ENCODE measurements around the gene PHEX. TPM values are rescaled to one million over a fixed set of nuclear protein-coding genes. Genes with fewer than 3 reads are reported as not detected.

PHEX gene
- total RNA-seq, 1 donor from 2014 or later: 0.93 TPM

GRCh38 chrX:22118161-22118830 is 86.2 kb downstream of the PHEX start:
- H3K4me1 ChIP-seq: no peaks in the 10 kb centered on the region
- no peak for ATAC-seq
- no peaks in the 10 kb centered on the region for H3K36me3 ChIP-seq
- H3K27ac ChIP-seq: no peak overlapping the region
- no peaks in the 10 kb centered on the region for H3K9me3 ChIP-seq
- DNase-seq: no peak
- H3K4me3 ChIP-seq: no peak overlapping the region
- H3K27me3 ChIP-seq: no peaks in the 10 kb centered on the region
- TF ChIP-seq, protein P1, sequence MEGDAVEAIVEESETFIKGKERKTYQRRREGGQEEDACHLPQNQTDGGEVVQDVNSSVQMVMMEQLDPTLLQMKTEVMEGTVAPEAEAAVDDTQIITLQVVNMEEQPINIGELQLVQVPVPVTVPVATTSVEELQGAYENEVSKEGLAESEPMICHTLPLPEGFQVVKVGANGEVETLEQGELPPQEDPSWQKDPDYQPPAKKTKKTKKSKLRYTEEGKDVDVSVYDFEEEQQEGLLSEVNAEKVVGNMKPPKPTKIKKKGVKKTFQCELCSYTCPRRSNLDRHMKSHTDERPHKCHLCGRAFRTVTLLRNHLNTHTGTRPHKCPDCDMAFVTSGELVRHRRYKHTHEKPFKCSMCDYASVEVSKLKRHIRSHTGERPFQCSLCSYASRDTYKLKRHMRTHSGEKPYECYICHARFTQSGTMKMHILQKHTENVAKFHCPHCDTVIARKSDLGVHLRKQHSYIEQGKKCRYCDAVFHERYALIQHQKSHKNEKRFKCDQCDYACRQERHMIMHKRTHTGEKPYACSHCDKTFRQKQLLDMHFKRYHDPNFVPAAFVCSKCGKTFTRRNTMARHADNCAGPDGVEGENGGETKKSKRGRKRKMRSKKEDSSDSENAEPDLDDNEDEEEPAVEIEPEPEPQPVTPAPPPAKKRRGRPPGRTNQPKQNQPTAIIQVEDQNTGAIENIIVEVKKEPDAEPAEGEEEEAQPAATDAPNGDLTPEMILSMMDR (IDR thresholded peaks at IDR 0.05): no peak
- intact Hi-C loops (cut with DNase I): no loop called here

DNA sequence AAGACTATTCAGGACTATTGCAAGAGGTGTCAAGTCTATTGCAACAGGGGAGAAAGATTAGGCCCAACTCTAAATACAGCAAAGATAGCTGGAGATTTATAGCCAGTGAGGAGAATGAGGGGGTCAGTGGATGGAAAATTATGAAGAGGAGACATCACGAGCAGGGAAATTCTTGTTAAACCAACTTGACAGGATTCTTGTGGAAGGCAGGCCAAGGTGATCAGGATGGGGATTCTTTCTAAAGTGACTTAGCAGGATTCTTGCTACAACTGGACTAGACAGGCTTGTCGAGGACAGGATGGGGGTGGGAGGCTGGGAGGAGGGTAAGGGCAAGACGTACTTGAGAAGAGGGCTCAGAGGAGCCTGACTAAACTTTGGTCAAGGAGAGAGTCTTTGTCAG is 89.0 kb downstream of the PHEX start:
- intact Hi-C loops (cut with DNase I): no loop called here
- Histone ChIP-seq H3K4me3 (no peak overlapping the region), H3K9me3 (no peaks in the 10 kb centered on the region), H3K27me3 (no peaks in the 10 kb centered on the region), H3K4me1 (no peaks in the 10 kb centered on the region), H3K36me3 (no peaks in the 10 kb centered on the region), H3K27ac (no peak overlapping the region)
- no peak for ATAC-seq
- TF ChIP-seq, protein P1 (IDR thresholded peaks at IDR 0.05): no peak
- DNase-seq: no peak

- Histone ChIP-seq H3K36me3 (no peaks in the 10 kb centered on the region), H3K4me3 (no peak overlapping the region), H3K9me3 (no peaks in the 10 kb centered on the region), H3K27me3 (no peaks in the 10 kb centered on the region), H3K27ac (no peak overlapping the region), H3K4me1 (no peaks in the 10 kb centered on the region)
- intact Hi-C loops (cut with DNase I): no loop called here
- DNase-seq: no peak
- TF ChIP-seq, protein P1 (IDR thresholded peaks at IDR 0.05): no peak
- ATAC-seq: no peak
These were observed 90.4 kb downstream of the PHEX start for GRCh38 chrX:22122510-22122909.

DNA sequence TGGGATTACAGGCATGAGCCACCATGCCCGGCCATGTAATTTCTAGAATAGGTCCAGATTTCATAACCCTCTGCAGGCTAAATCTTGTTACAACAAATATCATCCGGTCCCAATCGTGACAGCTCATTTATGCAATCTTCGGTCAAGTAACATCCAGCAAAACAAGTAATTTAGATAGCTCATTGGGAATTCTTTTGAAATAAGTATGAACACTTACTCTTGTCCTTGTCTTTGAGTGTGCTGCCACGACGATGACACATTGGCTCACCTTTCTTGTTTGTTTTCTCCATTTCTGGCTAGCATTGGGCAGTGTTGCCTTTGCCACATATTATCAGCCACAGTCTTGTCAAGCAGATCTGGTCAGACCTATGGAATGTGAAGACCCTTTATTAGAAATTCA is 92.0 kb downstream of the PHEX start:
- Histone ChIP-seq H3K9me3 (no peaks in the 10 kb centered on the region), H3K4me1 (no peaks in the 10 kb centered on the region), H3K27me3 (no peaks in the 10 kb centered on the region), H3K27ac (no peak overlapping the region), H3K4me3 (no peak overlapping the region), H3K36me3 (no peaks in the 10 kb centered on the region)
- no peak for ATAC-seq
- TF ChIP-seq, protein P1 (IDR thresholded peaks at IDR 0.05): no peak
- no peak for DNase-seq
- intact Hi-C loops (cut with DNase I): no loop called here

DNA sequence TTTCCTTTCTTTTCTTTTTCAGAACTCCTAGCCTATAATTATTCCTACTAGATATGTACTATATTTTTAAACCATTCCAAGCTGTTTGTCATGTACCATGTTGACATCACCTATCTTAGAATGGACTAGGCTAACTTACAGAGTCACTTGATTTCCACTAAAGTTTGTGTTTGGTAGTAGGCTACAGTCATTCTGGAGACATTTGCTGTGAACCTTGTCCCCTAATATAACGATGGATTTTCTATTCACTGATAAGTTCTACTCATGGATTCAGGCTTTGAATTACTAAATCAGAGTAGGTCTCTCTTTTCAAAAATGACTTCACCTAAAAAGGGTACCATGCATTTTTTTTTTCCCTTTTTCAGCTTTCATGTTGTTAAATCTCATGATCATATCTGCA is 93.4 kb downstream of the PHEX start:
- intact Hi-C loops (cut with DNase I): no loop called here

More for the DNA sequence above, 93.4 kb downstream of the PHEX start:
- no peaks in the 10 kb centered on the region for H3K4me1 ChIP-seq
- H3K9me3 ChIP-seq: no peaks in the 10 kb centered on the region
- no peaks in the 10 kb centered on the region for H3K36me3 ChIP-seq
- ATAC-seq (no peak), DNase-seq (no peak)
- H3K27me3 ChIP-seq: no peaks in the 10 kb centered on the region
- no peak overlapping the region for H3K4me3 ChIP-seq
- TF ChIP-seq, protein P1 (IDR thresholded peaks at IDR 0.05): no peak
- no peak overlapping the region for H3K27ac ChIP-seq

Measured in upper lobe of right lung (tissue), 1 donor.